ENCODE data around the gene GLO1.

GRCh38 chr6:38705924-38706323 lies 3.0 kb upstream of the GLO1 start:
- no peak for TF ChIP-seq CTCF (IDR thresholded peaks at IDR 0.05)
- TF ChIP-seq POLR2A (IDR thresholded peaks at IDR 0.05): no peak
- TF ChIP-seq POLR2AphosphoS5 (IDR thresholded peaks at IDR 0.05): no peak
